ENCODE results near the gene CUX1. TPM values are rescaled to one million over a fixed set of nuclear protein-coding genes. Genes with fewer than 3 reads are reported as not detected.
"Not testable (repeated sequence)": the region's sequence is repeated elsewhere in the genome, so short reads cannot be mapped to it uniquely, and the experiment has no call there.

Gene CUX1
- total RNA-seq, 1 experiment from 2014 or later: 53.5 TPM

- no peaks in the 10 kb centered on the region for H3K27me3 ChIP-seq (ENCODE audit: insufficient read depth, low read length)
- H2BK20ac ChIP-seq (ENCODE audit: low read depth, low read length, poor library complexity, severe bottlenecking): no peak overlapping the region
- no peak overlapping the region for H4K8ac ChIP-seq (replicated peaks; ENCODE audit: insufficient read length, low read depth, low read length)
- no peak overlapping the region for H3K4me2 ChIP-seq (ENCODE audit: insufficient read depth, insufficient read length, low read length)
- Mint-ChIP-seq H3K36me3 (ENCODE audit: insufficient read depth in 1 of 3, low read depth in 3 of 3) (peaks cover 0 to 2% (median 0%) of the 10 kb centered on the region in 3 experiments; a peak in 1 of 7 replicates), H3K4me1 (peaks cover 8 to 18% of the 10 kb centered on the region in 2 experiments), H3K27ac (no peak overlapping the region), H3K4me3 (no peak overlapping the region), H3K27me3 (ENCODE audit: low read depth) (peaks cover 27% of the 10 kb centered on the region), H3K9me3 (no peaks in the 10 kb centered on the region)
- no peaks in the 10 kb centered on the region for H3K23me2 ChIP-seq (ENCODE audit: insufficient read length, low read depth, low read length, poor library complexity, severe bottlenecking)
- no CpG with 5 or more reads among the region's 5 CpGs for WGBS (ENCODE audit: extremely low coverage, insufficient read length, low lambda C conversion rate)
- H3K56ac ChIP-seq (ENCODE audit: insufficient read length, low read depth, low read length): no peak overlapping the region
- no peak overlapping the region for H3K18ac ChIP-seq (ENCODE audit: insufficient read length, low read depth, low read length)
- no peak overlapping the region for H3K23ac ChIP-seq (ENCODE audit: insufficient read length, low read depth, low read length)
- no peak overlapping the region for H2BK15ac ChIP-seq (ENCODE audit: low read depth, low read length)
- no peak overlapping the region for H2AK5ac ChIP-seq (ENCODE audit: insufficient read length, low read length)
- H3K14ac ChIP-seq (ENCODE audit: insufficient read depth, low read length): no peak overlapping the region
- no peak overlapping the region for H2BK5ac ChIP-seq (ENCODE audit: insufficient read length, low read length)
- no peak overlapping the region for H4K91ac ChIP-seq (ENCODE audit: insufficient read length, low read depth, low read length)
- no peak overlapping the region for H2AFZ ChIP-seq (ENCODE audit: low read length)
- no peak overlapping the region for H3K4ac ChIP-seq (ENCODE audit: low read depth, low read length)
- H4K20me1 ChIP-seq (ENCODE audit: control insufficient read depth, insufficient read depth, insufficient read length): no peaks in the 10 kb centered on the region
- H3K9me3 ChIP-seq (ENCODE audit: control insufficient read depth, low read depth, low read length): no peaks in the 10 kb centered on the region
- no peaks in the 10 kb centered on the region for H3K79me2 ChIP-seq (ENCODE audit: insufficient read depth, low read length)
- no peak for DNase-seq
- no peak overlapping the region for H2BK12ac ChIP-seq (ENCODE audit: insufficient read length, low read depth, low read length)
- H3K79me1 ChIP-seq (ENCODE audit: insufficient read depth, low read depth, low read length, poor library complexity, severe bottlenecking): no peaks in the 10 kb centered on the region
- no peak overlapping the region for H3K27ac ChIP-seq (ENCODE audit: insufficient read length, low read depth, low read length)
- no peak for TF ChIP-seq CTCF (conservative IDR thresholded peaks at IDR 0.05)
- H4K5ac ChIP-seq (ENCODE audit: insufficient read length, low read depth, low read length): no peak overlapping the region
- H3T11ph ChIP-seq (ENCODE audit: low read length): no peak overlapping the region
- H2BK120ac ChIP-seq (ENCODE audit: low read depth, low read length, poor library complexity, severe bottlenecking): no peak overlapping the region
- no peaks in the 10 kb centered on the region; the same call in 1 of the 2 replicates for H3K4me1 ChIP-seq (ENCODE audit: insufficient read depth, low read length)
- H3K9ac ChIP-seq (ENCODE audit: extremely low read depth, insufficient read length, low read length): no peak overlapping the region
Observed at GRCh38 chr7:102323914-102324195, 506.4 kb downstream of the CUX1 start.

GRCh38 chr7:102325106-102325505 lies 507.7 kb downstream of the CUX1 start:
- H3K36me3 Mint-ChIP-seq (ENCODE audit: insufficient read depth in 1 of 3, low read depth in 3 of 3); H3K4me1 ChIP-seq (ENCODE audit: insufficient read depth, low read length); H3K23me2 ChIP-seq (ENCODE audit: insufficient read length, low read depth, low read length, poor library complexity, severe bottlenecking); H3K9me3 Mint-ChIP-seq; H3T11ph ChIP-seq (ENCODE audit: low read length); H2AFZ ChIP-seq (ENCODE audit: low read length); H4K5ac ChIP-seq (ENCODE audit: insufficient read length, low read depth, low read length); H3K27ac ChIP-seq (ENCODE audit: insufficient read length, low read depth, low read length); H3K27me3 ChIP-seq (ENCODE audit: insufficient read depth, low read length); H4K91ac ChIP-seq (ENCODE audit: insufficient read length, low read depth, low read length); H3K27ac Mint-ChIP-seq; H3K9ac ChIP-seq (ENCODE audit: extremely low read depth, insufficient read length, low read length); H3K14ac ChIP-seq (ENCODE audit: insufficient read depth, low read length); H2BK120ac ChIP-seq (ENCODE audit: low read depth, low read length, poor library complexity, severe bottlenecking); DNase-seq; H4K8ac ChIP-seq (replicated peaks; ENCODE audit: insufficient read length, low read depth, low read length); H2BK20ac ChIP-seq (ENCODE audit: low read depth, low read length, poor library complexity, severe bottlenecking); H3K23ac ChIP-seq (ENCODE audit: insufficient read length, low read depth, low read length); H2BK15ac ChIP-seq (ENCODE audit: low read depth, low read length); H3K9me3 ChIP-seq (ENCODE audit: control insufficient read depth, low read depth, low read length); H3K79me1 ChIP-seq (ENCODE audit: insufficient read depth, low read depth, low read length, poor library complexity, severe bottlenecking); H3K4ac ChIP-seq (ENCODE audit: low read depth, low read length); H2BK5ac ChIP-seq (ENCODE audit: insufficient read length, low read length); H2AK5ac ChIP-seq (ENCODE audit: insufficient read length, low read length); H3K56ac ChIP-seq (ENCODE audit: insufficient read length, low read depth, low read length); H3K18ac ChIP-seq (ENCODE audit: insufficient read length, low read depth, low read length); H2BK12ac ChIP-seq (ENCODE audit: insufficient read length, low read depth, low read length); H3K4me3 Mint-ChIP-seq; H4K20me1 ChIP-seq (ENCODE audit: control insufficient read depth, insufficient read depth, insufficient read length); H3K4me2 ChIP-seq (ENCODE audit: insufficient read depth, insufficient read length, low read length); H3K79me2 ChIP-seq (ENCODE audit: insufficient read depth, low read length): not testable (repeated sequence)
- peaks cover 8 to 18% of the 10 kb centered on the region in 2 experiments for H3K4me1 Mint-ChIP-seq
- H3K27me3 Mint-ChIP-seq (ENCODE audit: low read depth): peaks cover 31% of the 10 kb centered on the region
- no CpG with 5 or more reads among the region's 11 CpGs for WGBS (ENCODE audit: extremely low coverage, insufficient read length, low lambda C conversion rate)

Measured in H9 (cell line).